RWPE1 (cell line): Measurements from ENCODE around the gene TNS1.
"Not testable (repeated sequence)": the region's sequence is repeated elsewhere in the genome, so short reads cannot be mapped to it uniquely, and the experiment has no call there.

Experiments used
- CTCF ChIA-PET: fragments of 350-600 bp; sonication (Branson Sonifier 250); formaldehyde crosslinking; extraction: SDS; loops from one replicate; lab custom pipeline; 2021; lab: Yijun Ruan, JAX
- POLR2A ChIA-PET: fragments of 400-600 bp; formaldehyde crosslinking; extraction: SDS; loops from one replicate; lab custom pipeline; 2020; ENCODE audit warnings: antibody characterized with exemption; ENCODE audit not compliant: low non-redundant PET; lab: Yijun Ruan, JAX
- DNase-seq: peaks from one replicate; pipeline ENCODE4 v3.0.0; 2012; ENCODE audit warnings: low spot score
- H3K27ac ChIP-seq: fragments of 450-650 bp; 2 replicates; pipeline ENCODE4 v1.5.1; 2017
- TF ChIP-seq, protein P1 (sequence below): fragments of 450-650 bp; conservative IDR thresholded peaks from 2 replicates; pipeline ENCODE4 v1.5.1; 2017; ENCODE audit warnings: low read depth, mild to moderate bottlenecking

Gene TNS1

DNA sequence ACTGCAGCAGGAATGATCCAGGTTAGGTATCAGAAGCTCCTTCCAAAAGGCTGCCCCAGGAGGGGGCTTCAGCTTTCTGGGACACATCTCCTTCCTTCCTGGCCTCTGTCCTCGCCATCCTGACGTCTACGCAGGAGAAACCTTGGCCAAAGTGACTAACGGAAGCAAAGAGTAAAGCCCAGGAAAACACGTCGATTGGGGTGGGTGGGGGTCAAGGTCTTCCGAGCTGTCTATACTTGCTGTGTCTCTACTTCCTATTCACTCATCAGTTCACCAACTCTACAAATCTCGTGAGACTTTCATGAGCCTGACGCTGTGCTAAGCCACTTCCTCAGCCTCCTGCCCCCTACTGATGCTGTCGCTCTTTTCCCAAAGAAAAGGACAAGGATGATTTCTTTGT, 212.6 kb downstream of the TNS1 start:
- TF ChIP-seq, protein P1, sequence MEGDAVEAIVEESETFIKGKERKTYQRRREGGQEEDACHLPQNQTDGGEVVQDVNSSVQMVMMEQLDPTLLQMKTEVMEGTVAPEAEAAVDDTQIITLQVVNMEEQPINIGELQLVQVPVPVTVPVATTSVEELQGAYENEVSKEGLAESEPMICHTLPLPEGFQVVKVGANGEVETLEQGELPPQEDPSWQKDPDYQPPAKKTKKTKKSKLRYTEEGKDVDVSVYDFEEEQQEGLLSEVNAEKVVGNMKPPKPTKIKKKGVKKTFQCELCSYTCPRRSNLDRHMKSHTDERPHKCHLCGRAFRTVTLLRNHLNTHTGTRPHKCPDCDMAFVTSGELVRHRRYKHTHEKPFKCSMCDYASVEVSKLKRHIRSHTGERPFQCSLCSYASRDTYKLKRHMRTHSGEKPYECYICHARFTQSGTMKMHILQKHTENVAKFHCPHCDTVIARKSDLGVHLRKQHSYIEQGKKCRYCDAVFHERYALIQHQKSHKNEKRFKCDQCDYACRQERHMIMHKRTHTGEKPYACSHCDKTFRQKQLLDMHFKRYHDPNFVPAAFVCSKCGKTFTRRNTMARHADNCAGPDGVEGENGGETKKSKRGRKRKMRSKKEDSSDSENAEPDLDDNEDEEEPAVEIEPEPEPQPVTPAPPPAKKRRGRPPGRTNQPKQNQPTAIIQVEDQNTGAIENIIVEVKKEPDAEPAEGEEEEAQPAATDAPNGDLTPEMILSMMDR, result no peak
- DNase-seq, result no peak
- H3K27ac ChIP-seq, result no peak overlapping the region
- ChIA-PET POLR2A (no interaction called here), CTCF (interaction anchor here (0.6 to 3.9 kb wide), 7 partner anchors 11 to 279 kb away, joined by 3 to 27 read pairs (median 4); partner anchors contain the start of gene RUFY4)

GRCh38 chr2:217789736-217790181, 213.0 kb downstream of the TNS1 start:
- ChIA-PET POLR2A (no interaction called here), CTCF (interaction anchor here (0.6 to 3.9 kb wide), 27 partner anchors 10 to 1134 kb away, joined by 3 to 27 read pairs (median 4); partner anchors contain the start of gene RUFY4)
- no peak overlapping the region for H3K27ac ChIP-seq
- no peak for DNase-seq
- TF ChIP-seq, protein P1, result no peak

DNA sequence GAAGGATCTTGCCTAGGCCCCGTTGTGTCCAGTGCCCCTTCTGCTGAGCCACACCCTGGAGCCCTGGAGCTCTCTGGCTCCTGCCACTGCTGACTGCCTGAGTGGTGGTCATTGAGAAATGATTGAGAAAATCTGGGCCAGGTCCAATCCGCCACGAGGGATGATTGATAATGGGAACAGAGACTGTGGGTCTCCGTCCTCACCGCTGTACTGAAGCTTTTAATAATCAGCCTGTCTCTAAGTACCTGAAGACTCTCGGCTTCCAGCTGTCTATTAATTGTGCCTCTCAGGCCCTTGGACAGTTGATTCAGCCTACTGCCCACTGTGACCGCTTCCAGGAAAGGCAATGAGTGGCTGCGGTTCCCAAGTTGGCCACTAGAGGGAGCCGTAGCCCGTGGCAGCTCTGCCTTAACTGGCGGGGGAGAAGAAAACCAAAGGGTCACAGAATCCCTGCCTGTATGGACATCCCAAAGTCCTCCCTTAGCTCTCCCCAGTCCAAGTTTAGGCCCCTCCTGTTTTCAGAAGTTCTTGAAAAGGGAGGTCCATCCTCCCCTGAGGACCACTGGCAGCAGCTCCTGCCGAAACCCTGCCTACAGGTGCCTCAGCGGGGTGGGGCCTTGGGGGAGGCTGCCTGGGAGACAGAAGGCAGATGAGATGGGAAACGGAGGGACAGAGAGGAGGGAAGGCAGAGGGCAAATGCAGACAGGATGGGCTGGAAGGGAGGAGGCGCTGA, 213.6 kb downstream of the TNS1 start:
- DNase-seq, result peak; percentile 61
- ChIA-PET CTCF (interaction anchor here (0.6 to 3.9 kb wide), 33 partner anchors 8 to 1133 kb away, joined by 3 to 27 read pairs (median 4); partner anchors contain the start of gene RUFY4), POLR2A (no interaction called here)
- TF ChIP-seq, protein P1, result peak; percentile 97
- H3K27ac ChIP-seq, result no peak overlapping the region

GRCh38 chr2:217788669-217789002, 214.2 kb downstream of the TNS1 start:
- H3K27ac ChIP-seq, result no peak overlapping the region
- POLR2A ChIA-PET, result no interaction called here
- CTCF ChIA-PET, result interaction anchor here (0.6 to 3.9 kb wide), 23 partner anchors 9 to 677 kb away, joined by 3 to 27 read pairs (median 4); partner anchors contain the start of gene RUFY4
- DNase-seq, result no peak
- TF ChIP-seq, protein P1, result no peak

- no peak overlapping the region for H3K27ac ChIP-seq
- ChIA-PET POLR2A (interaction anchor here (0.6 kb wide), 1 partner anchor 170 kb away, joined by 3 read pairs; no protein-coding TSS in a partner anchor), CTCF (interaction anchor here (0.7 to 3.9 kb wide), 7 partner anchors 10 to 282 kb away, joined by 3 to 34 read pairs (median 5); partner anchors contain the start of gene RUFY4)
- no peak for DNase-seq
- TF ChIP-seq, protein P1, result no peak
These were observed 215.5 kb downstream of the TNS1 start for GRCh38 chr2:217787160-217787877.

DNA sequence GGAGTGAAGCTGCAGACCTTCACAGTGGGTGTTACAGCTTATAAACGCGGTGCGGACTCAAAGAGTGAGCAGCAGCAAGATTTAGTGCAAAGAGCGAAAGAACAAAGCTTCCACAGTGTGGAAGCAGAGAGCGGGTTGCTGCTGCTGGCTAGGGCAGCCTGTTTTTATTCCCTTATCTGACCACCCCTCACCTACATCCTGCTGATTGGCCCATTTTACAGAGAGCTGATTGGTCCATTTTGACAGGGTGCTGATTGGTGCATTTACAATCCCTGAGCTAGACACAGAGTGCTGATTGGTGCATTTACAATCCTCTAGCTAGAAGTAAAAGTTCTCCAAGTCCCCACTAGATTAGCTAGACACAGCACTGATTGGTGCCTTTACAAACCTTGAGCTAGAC, 216.2 kb downstream of the TNS1 start:
- DNase-seq, H3K27ac ChIP-seq: not testable (repeated sequence)
- ChIA-PET CTCF (interaction anchor here (0.7 to 3.1 kb wide), 12 partner anchors 11 to 1238 kb away, joined by 3 to 34 read pairs (median 3); partner anchors contain the start of gene RUFY4), POLR2A (interaction anchor here (0.6 kb wide), 1 partner anchor 171 kb away, joined by 3 read pairs; no protein-coding TSS in a partner anchor)
